ENCODE measurements around the gene GAST.
"Not testable (repeated sequence)": the region's sequence is repeated elsewhere in the genome, so short reads cannot be mapped to it uniquely, and the experiment has no call there.

GAST gene

GRCh38 chr17:41684035-41684434 lies 28.1 kb upstream of the GAST start:
- DNase-seq, result no peak

GRCh38 chr17:41685753-41686152 lies 26.4 kb upstream of the GAST start:
- not testable (repeated sequence) for DNase-seq

- no peak for DNase-seq
Measured at GRCh38 chr17:41686281-41686680, 25.9 kb upstream of the GAST start.

GRCh38 chr17:41687828-41688640 lies 24.1 kb upstream of the GAST start:
- DNase-seq, result peak; percentile 81

GRCh38 chr17:41688641-41689496 lies 23.3 kb upstream of the GAST start, which contains the start of gene EIF1:
EIF1 (plus strand) TSS chr17:41688885; CDS start chr17:41689039, 154 bp downstream.
- DNase-seq, result peak; percentile 100

- DNase-seq, result peak; percentile 65
Measured at GRCh38 chr17:41689497-41690299, 22.4 kb upstream of the GAST start.

GRCh38 chr17:41690497-41690896 lies 21.6 kb upstream of the GAST start:
- no peak for DNase-seq

- no peak for DNase-seq
Measured at GRCh38 chr17:41691031-41691777, 20.9 kb upstream of the GAST start.

- DNase-seq, result no peak
Measured at GRCh38 chr17:41692722-41693521, 19.2 kb upstream of the GAST start.

GRCh38 chr17:41695134-41695661 lies 16.9 kb upstream of the GAST start:
- no peak for DNase-seq

GRCh38 chr17:41695954-41696757 lies 16.0 kb upstream of the GAST start:
- peak; percentile 86 for DNase-seq

GRCh38 chr17:41697122-41697962 lies 14.8 kb upstream of the GAST start:
- DNase-seq, result no peak

- not testable (repeated sequence) for DNase-seq
Measured at GRCh38 chr17:41700843-41701242, 11.3 kb upstream of the GAST start.

GRCh38 chr17:41702712-41703111 lies 9.4 kb upstream of the GAST start:
- DNase-seq, result no peak

- no peak for DNase-seq
Measured at GRCh38 chr17:41705271-41705991, 6.7 kb upstream of the GAST start.

- DNase-seq, result no peak
Measured at GRCh38 chr17:41707803-41708669, 4.1 kb upstream of the GAST start.

- DNase-seq, result no peak
Measured at GRCh38 chr17:41710472-41711090, 1.6 kb upstream of the GAST start.
